ENCODE measurements around the gene SENP5. TPM values are rescaled to one million over a fixed set of nuclear protein-coding genes. Genes with fewer than 3 reads are reported as not detected.
A peak's percentile ranks its signal among the peaks of the same experiment; 100 is the strongest.
"Not testable (repeated sequence)": the region's sequence is repeated elsewhere in the genome, so short reads cannot be mapped to it uniquely, and the experiment has no call there.

SENP5 gene
- total RNA-seq, 1 donor from 2014 or later: 39.2 TPM

GRCh38 chr3:196941729-196942225, 74.1 kb downstream of the SENP5 start:
- H3K4me3 ChIP-seq (ENCODE audit: low read depth, low read length): peak overlapping the region; percentile 99
- FAIRE-seq (no peak), DNase-seq (ENCODE audit: low read depth) (peak; percentile 32)
- H3K27me3 ChIP-seq (ENCODE audit: control insufficient read depth, insufficient read depth, low read length): no peaks in the 10 kb centered on the region
- no peak for TF ChIP-seq CTCF (IDR thresholded peaks at IDR 0.05; ENCODE audit: insufficient read depth, low read length, severe bottlenecking)
- H3K36me3 ChIP-seq (ENCODE audit: control insufficient read depth, insufficient read depth, low read length): peaks cover 14% of the 10 kb centered on the region

- DNase-seq (ENCODE audit: low read depth): peak; percentile 93
- TF ChIP-seq CTCF (IDR thresholded peaks at IDR 0.05; ENCODE audit: insufficient read depth, low read length, severe bottlenecking): peak; percentile 82
- no peak for FAIRE-seq
- Histone ChIP-seq H3K27me3 (ENCODE audit: control insufficient read depth, insufficient read depth, low read length) (no peaks in the 10 kb centered on the region), H3K4me3 (ENCODE audit: low read depth, low read length) (peak within 1 kb of the TSS; percentile 99), H3K36me3 (ENCODE audit: control insufficient read depth, insufficient read depth, low read length) (peaks cover 10% of the 10 kb centered on the region)
Observed at GRCh38 chr3:196942226-196942914, 74.7 kb downstream of the SENP5 start, which contains the start of gene NCBP2. NCBP2 (minus strand) TSS chr3:196942528; CDS start chr3:196942503, 25 bp downstream.

GRCh38 chr3:196942915-196943277, 75.2 kb downstream of the SENP5 start:
- Histone ChIP-seq H3K4me3 (ENCODE audit: low read depth, low read length) (peak overlapping the region; percentile 99), H3K36me3 (ENCODE audit: control insufficient read depth, insufficient read depth, low read length) (peaks cover 5% of the 10 kb centered on the region), H3K27me3 (ENCODE audit: control insufficient read depth, insufficient read depth, low read length) (no peaks in the 10 kb centered on the region)
- TF ChIP-seq CTCF (IDR thresholded peaks at IDR 0.05; ENCODE audit: insufficient read depth, low read length, severe bottlenecking): no peak
- FAIRE-seq (no peak), DNase-seq (ENCODE audit: low read depth) (peak; percentile 30)

GRCh38 chr3:196944037-196944790, 76.5 kb downstream of the SENP5 start:
- H3K27me3 ChIP-seq (ENCODE audit: control insufficient read depth, insufficient read depth, low read length); FAIRE-seq; DNase-seq (ENCODE audit: low read depth); H3K36me3 ChIP-seq (ENCODE audit: control insufficient read depth, insufficient read depth, low read length); H3K4me3 ChIP-seq (ENCODE audit: low read depth, low read length): not testable (repeated sequence)

- H3K27me3 ChIP-seq (ENCODE audit: control insufficient read depth, insufficient read depth, low read length): no peaks in the 10 kb centered on the region
- H3K4me3 ChIP-seq (ENCODE audit: low read depth, low read length): no peak overlapping the region
- no peak for FAIRE-seq
- H3K36me3 ChIP-seq (ENCODE audit: control insufficient read depth, insufficient read depth, low read length): no peaks in the 10 kb centered on the region
- TF ChIP-seq CTCF (IDR thresholded peaks at IDR 0.05; ENCODE audit: insufficient read depth, low read length, severe bottlenecking): peak; percentile 20
- no peak for DNase-seq (ENCODE audit: low read depth)
Observed at GRCh38 chr3:196947136-196947859, 79.6 kb downstream of the SENP5 start.

All from bronchial epithelial cell (primary cell).